Measurements from ENCODE around the gene EXO1.

The EXO1 gene

GRCh38 chr1:241857131-241857530 is 9.1 kb downstream of the EXO1 start:
- H3K9me3 ChIP-seq (ENCODE audit: insufficient read depth, low read length): no peaks in the 10 kb centered on the region
- H3F3A ChIP-seq (ENCODE audit: insufficient read depth): no peaks in the 10 kb centered on the region
- TF ChIP-seq CTCF (IDR thresholded peaks at IDR 0.05; ENCODE audit: insufficient read depth, low read length, poor library complexity, severe bottlenecking): no peak
- no peaks in the 10 kb centered on the region; the same call in 1 of the 2 replicates for H3K79me2 ChIP-seq (ENCODE audit: insufficient read depth, low read length)
- H2AFZ ChIP-seq (ENCODE audit: low read depth, low read length, severe bottlenecking): no peak overlapping the region
- no peaks in the 10 kb centered on the region for H4K20me1 ChIP-seq (ENCODE audit: low read depth, low read length)
- H3K4me2 ChIP-seq (ENCODE audit: low read depth, low read length, poor library complexity, severe bottlenecking): no peak overlapping the region
- H3K4me3 ChIP-seq (ENCODE audit: insufficient read depth, low read length, poor library complexity, severe bottlenecking): no peak overlapping the region
- no peak overlapping the region for H3K9ac ChIP-seq (ENCODE audit: low read length)
- H3K9me2 ChIP-seq (replicated peaks; ENCODE audit: insufficient read depth, low read length): no peaks in the 10 kb centered on the region
- H3K27me3 ChIP-seq (ENCODE audit: low read length): no peaks in the 10 kb centered on the region
- no peak overlapping the region for H3K27ac ChIP-seq (ENCODE audit: low read depth, low read length)
- peaks cover 42% of the 10 kb centered on the region for H3K36me3 ChIP-seq (ENCODE audit: low read length)

GRCh38 chr1:241860922-241861321 is 12.9 kb downstream of the EXO1 start:
- TF ChIP-seq EZH2phosphoT487 (conservative IDR thresholded peaks at IDR 0.05; ENCODE audit: low read length): no peak
- TF ChIP-seq CTCF (IDR thresholded peaks at IDR 0.05; ENCODE audit: insufficient read depth, low read length, poor library complexity, severe bottlenecking): no peak
- peaks cover 54% of the 10 kb centered on the region; the same call in 1 of the 2 replicates for H3K36me3 ChIP-seq (ENCODE audit: low read length)
- no peak overlapping the region for H3K4me2 ChIP-seq (ENCODE audit: low read depth, low read length, poor library complexity, severe bottlenecking)
- H3K9ac ChIP-seq (ENCODE audit: low read length): no peak overlapping the region
- H4K20me1 ChIP-seq (ENCODE audit: low read depth, low read length): no peaks in the 10 kb centered on the region
- H3K9me2 ChIP-seq (replicated peaks; ENCODE audit: insufficient read depth, low read length): no peaks in the 10 kb centered on the region
- H3K27me3 ChIP-seq (ENCODE audit: low read length): no peaks in the 10 kb centered on the region
- no peak overlapping the region for H3K4me3 ChIP-seq (ENCODE audit: insufficient read depth, low read length, poor library complexity, severe bottlenecking)
- peaks cover 2% of the 10 kb centered on the region; the same call in 1 of the 2 replicates for H3F3A ChIP-seq (ENCODE audit: insufficient read depth)
- no peak overlapping the region for H3K27ac ChIP-seq (ENCODE audit: low read depth, low read length)
- H3K9me3 ChIP-seq (ENCODE audit: insufficient read depth, low read length): no peaks in the 10 kb centered on the region
- no peak overlapping the region for H2AFZ ChIP-seq (ENCODE audit: low read depth, low read length, severe bottlenecking)
- no peaks in the 10 kb centered on the region; the same call in 1 of the 2 replicates for H3K79me2 ChIP-seq (ENCODE audit: insufficient read depth, low read length)

- peaks cover 55% of the 10 kb centered on the region for H3K36me3 ChIP-seq (ENCODE audit: low read length)
- H3K27me3 ChIP-seq (ENCODE audit: low read length): no peaks in the 10 kb centered on the region
- no peak overlapping the region for H3K27ac ChIP-seq (ENCODE audit: low read depth, low read length)
- no peak overlapping the region for H3K9ac ChIP-seq (ENCODE audit: low read length)
- H2AFZ ChIP-seq (ENCODE audit: low read depth, low read length, severe bottlenecking): no peak overlapping the region
- no peak overlapping the region for H3K4me3 ChIP-seq (ENCODE audit: insufficient read depth, low read length, poor library complexity, severe bottlenecking)
- no peaks in the 10 kb centered on the region for H3K79me2 ChIP-seq (ENCODE audit: insufficient read depth, low read length)
- peaks cover 2% of the 10 kb centered on the region; the same call in 1 of the 2 replicates for H3F3A ChIP-seq (ENCODE audit: insufficient read depth)
- no peak for TF ChIP-seq CTCF (IDR thresholded peaks at IDR 0.05; ENCODE audit: insufficient read depth, low read length, poor library complexity, severe bottlenecking)
- TF ChIP-seq EZH2phosphoT487 (conservative IDR thresholded peaks at IDR 0.05; ENCODE audit: low read length): no peak
- H3K9me2 ChIP-seq (replicated peaks; ENCODE audit: insufficient read depth, low read length): no peaks in the 10 kb centered on the region
- peaks cover 10% of the 10 kb centered on the region; the same call in 1 of the 2 replicates for H4K20me1 ChIP-seq (ENCODE audit: low read depth, low read length)
- no peak overlapping the region for H3K4me2 ChIP-seq (ENCODE audit: low read depth, low read length, poor library complexity, severe bottlenecking)
- no peaks in the 10 kb centered on the region for H3K9me3 ChIP-seq (ENCODE audit: insufficient read depth, low read length)
These were observed 21.0 kb downstream of the EXO1 start for GRCh38 chr1:241869022-241869421.

All from SU-DHL-6 (cell line).